HepG2 (cell line): ENCODE data around the gene ADM. TPM values are rescaled to one million over a fixed set of nuclear protein-coding genes. Genes with fewer than 3 reads are reported as not detected.

Experiments
- EED ChIP-seq: sonication (generic); formaldehyde crosslinking; IDR thresholded peaks from 2 replicates; pipeline ENCODE4 v1.5.0; 2020; ENCODE audit warnings: mild to moderate bottlenecking, missing genetic modification reagents
- GLI4 ChIP-seq: sonication (generic); formaldehyde crosslinking; IDR thresholded peaks from 2 replicates; pipeline ENCODE4 v1.5.1; 2020; ENCODE audit warnings: missing genetic modification reagents, mild to moderate bottlenecking, moderate library complexity, borderline replicate concordance
- HDAC2 ChIP-seq: sonication (generic); formaldehyde crosslinking; IDR thresholded peaks from 2 replicates; pipeline ENCODE4 v1.4.0; 2020; ENCODE audit warnings: missing genetic modification reagents
- HMG20A ChIP-seq: IDR thresholded peaks from 2 replicates; pipeline ENCODE4 v1.6.1; 2016; ENCODE audit warnings: borderline replicate concordance
- KAT2B ChIP-seq: fragments of 150-350 bp; IDR thresholded peaks from 2 replicates; pipeline ENCODE4 v1.6.1; 2014; ENCODE audit warnings: low read depth, low read length, borderline replicate concordance
- MAFF ChIP-seq: IDR thresholded peaks from 2 replicates; pipeline ENCODE4 v1.6.1; 2011; ENCODE audit warnings: low read depth, low read length, improper control_type of control experiment
- MAZ ChIP-seq, 2 experiments: sonication (generic) in 1 of 2; formaldehyde crosslinking in 1 of 2; IDR thresholded peaks; 2 replicates each; pipeline versions ENCODE4 v1.5.0 to v1.6.1; 2012 to 2020; ENCODE audit warnings: low read depth in 2 of 2, mild to moderate bottlenecking in 2 of 2, borderline replicate concordance in 1 of 2, improper control_type of control experiment in 1 of 2, low read length in 1 of 2, missing genetic modification reagents in 1 of 2, moderate library complexity in 1 of 2
- SMAD9 ChIP-seq: sonication (generic); formaldehyde crosslinking; IDR thresholded peaks from 2 replicates; pipeline ENCODE4 v1.5.1; 2020; ENCODE audit warnings: mild to moderate bottlenecking, missing genetic modification reagents
- TBL1XR1 ChIP-seq: fragments of 150-350 bp; IDR thresholded peaks from 2 replicates; pipeline ENCODE4 v1.6.1; 2014; ENCODE audit warnings: borderline replicate concordance, low read length; ENCODE audit not compliant: partially characterized antibody
- TP53 ChIP-seq: sonication (generic); formaldehyde crosslinking; conservative IDR thresholded peaks from 2 replicates; pipeline ENCODE4 v1.4.0; 2020; ENCODE audit warnings: missing genetic modification reagents
- ZFP90 ChIP-seq: sonication (generic); formaldehyde crosslinking; IDR thresholded peaks from 2 replicates; pipeline ENCODE4 v1.8.0; 2022; ENCODE audit warnings: missing genetic modification reagents, mild to moderate bottlenecking, inconsistent platforms, borderline replicate concordance
- ZNF572 ChIP-seq: sonication (generic); formaldehyde crosslinking; IDR thresholded peaks from 2 replicates; pipeline ENCODE4 v1.5.1; 2020; ENCODE audit warnings: mild to moderate bottlenecking, missing genetic modification reagents
- polyA plus RNA-seq, 8 experiments: library from polyadenylated mRNA; depleted of rRNA in 3 of 8; stranded (reverse) in 7 of 8; unstranded in 1 of 8; fragments of >200 nt; fragmentation: Illumina TruSeq in 4 of 8; extraction: Trizol in 4 of 8; gene quantifications; 2 replicates each; pipeline versions ENCODE4 v1.2.1 to v1.2.3, GENCODE V29; 2011 to 2016; ENCODE audit warnings: low read depth in 4 of 8, missing spikeins in 1 of 8, mixed read lengths in 1 of 8; ENCODE audit not compliant: insufficient read depth in 1 of 8
- total RNA-seq, 5 experiments: library from RNA; depleted of rRNA; stranded (reverse); fragments of >200 nt; fragmentation: Illumina TruSeq; extraction: Trizol; gene quantifications; 2 replicates each; pipeline ENCODE4 v1.2.3, GENCODE V29; 2016; ENCODE audit warnings: low read depth in 1 of 5
- TF ChIP-seq, protein P1 (sequence below): sonication (generic); formaldehyde crosslinking; IDR thresholded peaks from 2 replicates; pipeline ENCODE4 v1.4.0; 2020; ENCODE audit warnings: missing genetic modification reagents
- TF ChIP-seq, protein P2 (sequence below): sonication (generic); formaldehyde crosslinking; IDR thresholded peaks from 2 replicates; pipeline ENCODE4 v1.5.0; 2020; ENCODE audit warnings: missing genetic modification reagents, mild to moderate bottlenecking, borderline replicate concordance
- TF ChIP-seq, protein P3 (sequence below): sonication (generic); formaldehyde crosslinking; IDR thresholded peaks from 2 replicates; pipeline ENCODE4 v1.9.0; 2021; ENCODE audit warnings: mild to moderate bottlenecking, missing genetic modification reagents

The ADM gene
- total and polyA plus RNA-seq, 2 of the 13 experiments (the other 11 are each of a cell fraction or from before 2014, with no cell fraction given), result 10.7 to 26.1 TPM

DNA sequence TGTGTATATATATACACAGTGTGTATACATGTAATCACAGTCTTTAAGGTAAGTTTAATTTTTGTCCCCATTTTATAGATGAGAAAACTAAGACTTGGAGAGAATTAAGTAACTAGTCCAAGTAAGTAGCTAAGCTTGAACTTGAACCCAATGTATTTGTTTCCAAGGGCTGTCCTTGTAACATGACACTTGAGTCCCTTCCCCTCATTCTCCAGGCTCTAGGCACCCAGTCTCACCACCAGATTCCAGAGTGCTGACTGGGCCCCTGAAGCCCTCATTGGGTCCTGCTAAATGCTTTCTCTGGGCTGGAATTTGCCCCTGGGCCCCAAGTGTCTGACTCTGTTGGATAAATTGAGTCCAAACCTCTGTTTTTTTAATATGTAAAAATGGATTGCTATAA, 45.5 kb downstream of the ADM start (continued):
- TF ChIP-seq TBL1XR1, result peak; percentile 82
- TF ChIP-seq TP53 (CRISPR knock-in tag), result no peak
- TF ChIP-seq SMAD9 (CRISPR knock-in tag), result no peak
- TF ChIP-seq HMG20A (CRISPR knock-in tag), result peak; percentile 32; the same call in 1 of the 2 replicates
- TF ChIP-seq, protein P1, sequence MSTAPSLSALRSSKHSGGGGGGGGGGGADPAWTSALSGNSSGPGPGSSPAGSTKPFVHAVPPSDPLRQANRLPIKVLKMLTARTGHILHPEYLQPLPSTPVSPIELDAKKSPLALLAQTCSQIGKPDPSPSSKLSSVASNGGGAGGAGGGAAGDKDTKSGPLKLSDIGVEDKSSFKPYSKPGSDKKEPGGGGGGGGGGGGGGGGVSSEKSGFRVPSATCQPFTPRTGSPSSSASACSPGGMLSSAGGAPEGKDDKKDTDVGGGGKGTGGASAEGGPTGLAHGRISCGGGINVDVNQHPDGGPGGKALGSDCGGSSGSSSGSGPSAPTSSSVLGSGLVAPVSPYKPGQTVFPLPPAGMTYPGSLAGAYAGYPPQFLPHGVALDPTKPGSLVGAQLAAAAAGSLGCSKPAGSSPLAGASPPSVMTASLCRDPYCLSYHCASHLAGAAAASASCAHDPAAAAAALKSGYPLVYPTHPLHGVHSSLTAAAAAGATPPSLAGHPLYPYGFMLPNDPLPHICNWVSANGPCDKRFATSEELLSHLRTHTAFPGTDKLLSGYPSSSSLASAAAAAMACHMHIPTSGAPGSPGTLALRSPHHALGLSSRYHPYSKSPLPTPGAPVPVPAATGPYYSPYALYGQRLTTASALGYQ (CRISPR knock-in tag), result no peak
- TF ChIP-seq, protein P2, sequence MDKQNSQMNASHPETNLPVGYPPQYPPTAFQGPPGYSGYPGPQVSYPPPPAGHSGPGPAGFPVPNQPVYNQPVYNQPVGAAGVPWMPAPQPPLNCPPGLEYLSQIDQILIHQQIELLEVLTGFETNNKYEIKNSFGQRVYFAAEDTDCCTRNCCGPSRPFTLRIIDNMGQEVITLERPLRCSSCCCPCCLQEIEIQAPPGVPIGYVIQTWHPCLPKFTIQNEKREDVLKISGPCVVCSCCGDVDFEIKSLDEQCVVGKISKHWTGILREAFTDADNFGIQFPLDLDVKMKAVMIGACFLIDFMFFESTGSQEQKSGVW (CRISPR knock-in tag), result no peak
- TF ChIP-seq MAZ (IDR thresholded peaks at IDR 0.05; ENCODE audit: borderline replicate concordance, low read depth, low read length), result no peak
- no peak for TF ChIP-seq MAZ (CRISPR knock-in tag; IDR thresholded peaks at IDR 0.05; ENCODE audit: low read depth)
- TF ChIP-seq, protein P3, sequence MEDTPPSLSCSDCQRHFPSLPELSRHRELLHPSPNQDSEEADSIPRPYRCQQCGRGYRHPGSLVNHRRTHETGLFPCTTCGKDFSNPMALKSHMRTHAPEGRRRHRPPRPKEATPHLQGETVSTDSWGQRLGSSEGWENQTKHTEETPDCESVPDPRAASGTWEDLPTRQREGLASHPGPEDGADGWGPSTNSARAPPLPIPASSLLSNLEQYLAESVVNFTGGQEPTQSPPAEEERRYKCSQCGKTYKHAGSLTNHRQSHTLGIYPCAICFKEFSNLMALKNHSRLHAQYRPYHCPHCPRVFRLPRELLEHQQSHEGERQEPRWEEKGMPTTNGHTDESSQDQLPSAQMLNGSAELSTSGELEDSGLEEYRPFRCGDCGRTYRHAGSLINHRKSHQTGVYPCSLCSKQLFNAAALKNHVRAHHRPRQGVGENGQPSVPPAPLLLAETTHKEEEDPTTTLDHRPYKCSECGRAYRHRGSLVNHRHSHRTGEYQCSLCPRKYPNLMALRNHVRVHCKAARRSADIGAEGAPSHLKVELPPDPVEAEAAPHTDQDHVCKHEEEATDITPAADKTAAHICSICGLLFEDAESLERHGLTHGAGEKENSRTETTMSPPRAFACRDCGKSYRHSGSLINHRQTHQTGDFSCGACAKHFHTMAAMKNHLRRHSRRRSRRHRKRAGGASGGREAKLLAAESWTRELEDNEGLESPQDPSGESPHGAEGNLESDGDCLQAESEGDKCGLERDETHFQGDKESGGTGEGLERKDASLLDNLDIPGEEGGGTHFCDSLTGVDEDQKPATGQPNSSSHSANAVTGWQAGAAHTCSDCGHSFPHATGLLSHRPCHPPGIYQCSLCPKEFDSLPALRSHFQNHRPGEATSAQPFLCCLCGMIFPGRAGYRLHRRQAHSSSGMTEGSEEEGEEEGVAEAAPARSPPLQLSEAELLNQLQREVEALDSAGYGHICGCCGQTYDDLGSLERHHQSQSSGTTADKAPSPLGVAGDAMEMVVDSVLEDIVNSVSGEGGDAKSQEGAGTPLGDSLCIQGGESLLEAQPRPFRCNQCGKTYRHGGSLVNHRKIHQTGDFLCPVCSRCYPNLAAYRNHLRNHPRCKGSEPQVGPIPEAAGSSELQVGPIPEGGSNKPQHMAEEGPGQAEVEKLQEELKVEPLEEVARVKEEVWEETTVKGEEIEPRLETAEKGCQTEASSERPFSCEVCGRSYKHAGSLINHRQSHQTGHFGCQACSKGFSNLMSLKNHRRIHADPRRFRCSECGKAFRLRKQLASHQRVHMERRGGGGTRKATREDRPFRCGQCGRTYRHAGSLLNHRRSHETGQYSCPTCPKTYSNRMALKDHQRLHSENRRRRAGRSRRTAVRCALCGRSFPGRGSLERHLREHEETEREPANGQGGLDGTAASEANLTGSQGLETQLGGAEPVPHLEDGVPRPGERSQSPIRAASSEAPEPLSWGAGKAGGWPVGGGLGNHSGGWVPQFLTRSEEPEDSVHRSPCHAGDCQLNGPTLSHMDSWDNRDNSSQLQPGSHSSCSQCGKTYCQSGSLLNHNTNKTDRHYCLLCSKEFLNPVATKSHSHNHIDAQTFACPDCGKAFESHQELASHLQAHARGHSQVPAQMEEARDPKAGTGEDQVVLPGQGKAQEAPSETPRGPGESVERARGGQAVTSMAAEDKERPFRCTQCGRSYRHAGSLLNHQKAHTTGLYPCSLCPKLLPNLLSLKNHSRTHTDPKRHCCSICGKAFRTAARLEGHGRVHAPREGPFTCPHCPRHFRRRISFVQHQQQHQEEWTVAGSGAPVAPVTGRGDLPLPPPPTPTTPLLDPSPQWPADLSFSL (CRISPR knock-in tag), result no peak
- no peak for TF ChIP-seq HDAC2
- TF ChIP-seq EED (CRISPR knock-in tag), result no peak
- TF ChIP-seq ZNF572, result no peak
- no peak for TF ChIP-seq ZFP90
- peak; percentile 22; the same call in 1 of the 2 replicates for TF ChIP-seq MAFF
- no peak for TF ChIP-seq KAT2B
- no peak for TF ChIP-seq GLI4 (CRISPR knock-in tag)
